H9 (cell line): ENCODE results near the gene TCF7L2. TPM values are rescaled to one million over a fixed set of nuclear protein-coding genes. Genes with fewer than 3 reads are reported as not detected.

Experiments used
- DNase-seq: peaks from one replicate; pipeline ENCODE4 v3.0.0-alpha.2; 2017
- H2AFZ ChIP-seq: one replicate; pipeline ENCODE4 v1.6.1; 2013; ENCODE audit warnings: mild to moderate bottlenecking, low read length, control low read depth, moderate library complexity
- H2AK5ac ChIP-seq: 2 replicates; pipeline ENCODE4 v1.6.1; 2013; ENCODE audit warnings: low read length, control low read depth, mixed read lengths; ENCODE audit not compliant: insufficient read length
- H2BK120ac ChIP-seq: one replicate; pipeline ENCODE4 v1.6.1; 2013; ENCODE audit warnings: low read depth, mild to moderate bottlenecking, low read length, control low read depth, inconsistent platforms; ENCODE audit not compliant: poor library complexity, severe bottlenecking
- H2BK12ac ChIP-seq: 2 replicates; pipeline ENCODE4 v1.6.1; 2013; ENCODE audit warnings: low read length, control low read depth, mixed read lengths, low read depth; ENCODE audit not compliant: insufficient read length
- H2BK15ac ChIP-seq: 2 replicates; pipeline ENCODE4 v1.6.1; 2013; ENCODE audit warnings: low read depth, low read length, control low read depth
- H2BK20ac ChIP-seq: one replicate; pipeline ENCODE4 v1.6.1; 2013; ENCODE audit warnings: low read depth, mild to moderate bottlenecking, low read length, control low read depth, inconsistent platforms; ENCODE audit not compliant: poor library complexity, severe bottlenecking
- H2BK5ac ChIP-seq: 2 replicates; pipeline ENCODE4 v1.6.1; 2013; ENCODE audit warnings: low read length, control low read depth, mixed read lengths; ENCODE audit not compliant: insufficient read length
- H3K14ac ChIP-seq: 2 replicates; pipeline ENCODE4 v1.6.1; 2013; ENCODE audit warnings: low read length, control low read depth; ENCODE audit not compliant: insufficient read depth
- H3K18ac ChIP-seq: 2 replicates; pipeline ENCODE4 v1.6.1; 2013; ENCODE audit warnings: low read depth, mild to moderate bottlenecking, mixed read lengths, low read length, control low read depth; ENCODE audit not compliant: insufficient read length
- H3K23ac ChIP-seq: 2 replicates; pipeline ENCODE4 v1.6.1; 2013; ENCODE audit warnings: low read length, control low read depth, mixed read lengths, low read depth; ENCODE audit not compliant: insufficient read length
- H3K23me2 ChIP-seq: 2 replicates; pipeline ENCODE4 v1.6.1; 2013; ENCODE audit warnings: low read depth, mild to moderate bottlenecking, mixed read lengths, low read length, control low read depth; ENCODE audit not compliant: insufficient read length, poor library complexity, severe bottlenecking
- H3K27ac ChIP-seq: 2 replicates; pipeline ENCODE4 v1.5.1; 2013; ENCODE audit warnings: low read length, control low read depth, mixed read lengths, low read depth; ENCODE audit not compliant: insufficient read length
- H3K27me3 ChIP-seq: 2 replicates; pipeline ENCODE4 v1.6.1; 2013; ENCODE audit warnings: low read length, control low read depth, inconsistent platforms; ENCODE audit not compliant: insufficient read depth
- H3K4ac ChIP-seq: 2 replicates; pipeline ENCODE4 v1.6.1; 2013; ENCODE audit warnings: low read depth, mild to moderate bottlenecking, control low read depth, inconsistent platforms, low read length, moderate library complexity
- H3K4me1 ChIP-seq: 2 replicates; pipeline ENCODE4 v1.6.1; 2013; ENCODE audit warnings: low read length, control low read depth, inconsistent platforms; ENCODE audit not compliant: insufficient read depth
- H3K4me2 ChIP-seq: 2 replicates; pipeline ENCODE4 v1.6.1; 2013; ENCODE audit warnings: low read length, control low read depth, mixed read lengths; ENCODE audit not compliant: insufficient read length, insufficient read depth
- H3K56ac ChIP-seq: 2 replicates; pipeline ENCODE4 v1.6.1; 2013; ENCODE audit warnings: low read depth, mild to moderate bottlenecking, mixed read lengths, low read length, control low read depth; ENCODE audit not compliant: insufficient read length
- H3K79me1 ChIP-seq: 2 replicates; pipeline ENCODE4 v1.6.1; 2013; ENCODE audit warnings: low read depth, mild to moderate bottlenecking, moderate library complexity, low read length, control low read depth, inconsistent platforms; ENCODE audit not compliant: insufficient read depth, poor library complexity, severe bottlenecking
- H3K79me2 ChIP-seq: 2 replicates; pipeline ENCODE4 v1.6.1; 2013; ENCODE audit warnings: low read length, control low read depth, inconsistent platforms; ENCODE audit not compliant: insufficient read depth
- H3K9ac ChIP-seq: 2 replicates; pipeline ENCODE4 v1.6.1; 2013; ENCODE audit warnings: low read length, control low read depth, mixed read lengths; ENCODE audit not compliant: insufficient read length; ENCODE audit errors: extremely low read depth
- H3K9me3 ChIP-seq: one replicate; pipeline ENCODE4 v1.6.1; 2013; ENCODE audit warnings: low read depth, low read length, inconsistent platforms; ENCODE audit not compliant: control insufficient read depth
- H3T11ph ChIP-seq: one replicate; pipeline ENCODE4 v1.6.1; 2013; ENCODE audit warnings: mild to moderate bottlenecking, low read length, control low read depth, inconsistent platforms
- H4K20me1 ChIP-seq: one replicate; pipeline ENCODE4 v1.6.1; 2013; ENCODE audit not compliant: control insufficient read depth, insufficient read length, insufficient read depth
- H4K5ac ChIP-seq: 2 replicates; pipeline ENCODE4 v1.6.1; 2013; ENCODE audit warnings: low read depth, mild to moderate bottlenecking, mixed read lengths, low read length, control low read depth; ENCODE audit not compliant: insufficient read length
- H4K8ac ChIP-seq: replicated peaks from 2 replicates; pipeline ENCODE4 v1.6.1; 2013; ENCODE audit warnings: low read length, control low read depth, mixed read lengths, low read depth; ENCODE audit not compliant: insufficient read length
- H4K91ac ChIP-seq: 2 replicates; pipeline ENCODE4 v1.6.1; 2013; ENCODE audit warnings: low read depth, mild to moderate bottlenecking, moderate library complexity, mixed read lengths, low read length, control low read depth; ENCODE audit not compliant: insufficient read length
- H3K27ac Mint-ChIP-seq, 3 experiments: 2 replicates in 2 of 3; 3 replicates in 1 of 3; pipeline ENCODE4 v1.8.0; 2020 to 2021; ENCODE audit warnings: mixed read lengths in 3 of 3, mild to moderate bottlenecking in 1 of 3, moderate library complexity in 1 of 3
- H3K27me3 Mint-ChIP-seq: 2 replicates; pipeline ENCODE4 v1.8.0; 2021; ENCODE audit warnings: low read depth, mild to moderate bottlenecking, moderate library complexity, mixed read lengths
- H3K36me3 Mint-ChIP-seq, 3 experiments: 2 replicates in 2 of 3; 3 replicates in 1 of 3; pipeline ENCODE4 v1.8.0; 2020 to 2021; ENCODE audit warnings: low read depth in 3 of 3, mixed read lengths in 3 of 3; ENCODE audit not compliant: insufficient read depth in 1 of 3
- H3K4me1 Mint-ChIP-seq, 2 experiments: 2 replicates each; pipeline ENCODE4 v1.8.0; 2020; ENCODE audit warnings: mixed read lengths in 2 of 2
- H3K4me3 Mint-ChIP-seq, 2 experiments: 2 replicates in 1 of 2; 3 replicates in 1 of 2; pipeline ENCODE4 v1.8.0; 2020 to 2021; ENCODE audit warnings: mild to moderate bottlenecking in 2 of 2, mixed read lengths in 2 of 2, moderate library complexity in 1 of 2
- H3K9me3 Mint-ChIP-seq, 2 experiments: 2 replicates in 1 of 2; 3 replicates in 1 of 2; pipeline ENCODE4 v1.8.0; 2020; ENCODE audit warnings: mild to moderate bottlenecking in 2 of 2, mixed read lengths in 2 of 2, moderate library complexity in 1 of 2
- WGBS: extraction: QIAGEN DNeasy Blood & Tissue Kit; methylation state at CpG from one replicate; pipeline ENCODE4 v1.1.7; 2013; ENCODE audit warnings: missing lambda C conversion rate, low lambda C conversion rate, mixed read lengths; ENCODE audit not compliant: insufficient read length; ENCODE audit errors: extremely low coverage; 5-methylcytosine and 5-hydroxymethylcytosine counted together
- total RNA-seq: library from RNA; stranded (reverse); gene quantifications from 2 replicates; pipeline ENCODE4 v1.2.1, GENCODE V29; 2021
- TF ChIP-seq, protein P1 (sequence below): fragments of 200-600 bp; sonication (generic); conservative IDR thresholded peaks from 3 replicates; pipeline ENCODE4 v1.8.0; 2021; ENCODE audit warnings: antibody characterized with exemption, mild to moderate bottlenecking

TCF7L2 gene
- total RNA-seq, 1 experiment from 2014 or later, result 71.1 TPM

GRCh38 chr10:113068178-113068890, 118.3 kb downstream of the TCF7L2 start:
- Histone ChIP-seq H4K8ac (no peak overlapping the region), H4K20me1 (no peaks in the 10 kb centered on the region), H3K56ac (no peak overlapping the region), H3K4me1 (peaks cover 9% of the 10 kb centered on the region; the same call in 1 of the 2 replicates), H3K79me2 (peaks cover 10% of the 10 kb centered on the region; the same call in 1 of the 2 replicates), H3K27me3 (no peaks in the 10 kb centered on the region), H3K4ac (no peak overlapping the region), H4K91ac (no peak overlapping the region), H3K9me3 (no peaks in the 10 kb centered on the region), H2AK5ac (no peak overlapping the region), H2BK15ac (no peak overlapping the region), H3K9ac (no peak overlapping the region), H3K23me2 (no peaks in the 10 kb centered on the region), H3K18ac (no peak overlapping the region), H3K27ac (no peak overlapping the region), H3K4me2 (no peak overlapping the region), H3K79me1 (peaks cover 15% of the 10 kb centered on the region), H4K5ac (no peak overlapping the region), H2BK20ac (no peak overlapping the region), H2BK120ac (no peak overlapping the region), H3T11ph (no peak overlapping the region), H3K23ac (no peak overlapping the region), H2BK5ac (no peak overlapping the region), H3K14ac (no peak overlapping the region), H2BK12ac (no peak overlapping the region), H2AFZ (no peak overlapping the region)
- H3K27me3 Mint-ChIP-seq, result no peaks in the 10 kb centered on the region
- H3K27ac Mint-ChIP-seq, result peak overlapping the region in 2 of 3 experiments; percentile 12 to 39; a peak in 3 of 7 replicates
- no CpG with 5 or more reads among the region's 13 CpGs for WGBS
- no peak overlapping the region for H3K4me3 Mint-ChIP-seq
- H3K36me3 Mint-ChIP-seq, result peaks cover 17 to 35% (median 32%) of the 10 kb centered on the region in 3 experiments
- TF ChIP-seq, protein P1, sequence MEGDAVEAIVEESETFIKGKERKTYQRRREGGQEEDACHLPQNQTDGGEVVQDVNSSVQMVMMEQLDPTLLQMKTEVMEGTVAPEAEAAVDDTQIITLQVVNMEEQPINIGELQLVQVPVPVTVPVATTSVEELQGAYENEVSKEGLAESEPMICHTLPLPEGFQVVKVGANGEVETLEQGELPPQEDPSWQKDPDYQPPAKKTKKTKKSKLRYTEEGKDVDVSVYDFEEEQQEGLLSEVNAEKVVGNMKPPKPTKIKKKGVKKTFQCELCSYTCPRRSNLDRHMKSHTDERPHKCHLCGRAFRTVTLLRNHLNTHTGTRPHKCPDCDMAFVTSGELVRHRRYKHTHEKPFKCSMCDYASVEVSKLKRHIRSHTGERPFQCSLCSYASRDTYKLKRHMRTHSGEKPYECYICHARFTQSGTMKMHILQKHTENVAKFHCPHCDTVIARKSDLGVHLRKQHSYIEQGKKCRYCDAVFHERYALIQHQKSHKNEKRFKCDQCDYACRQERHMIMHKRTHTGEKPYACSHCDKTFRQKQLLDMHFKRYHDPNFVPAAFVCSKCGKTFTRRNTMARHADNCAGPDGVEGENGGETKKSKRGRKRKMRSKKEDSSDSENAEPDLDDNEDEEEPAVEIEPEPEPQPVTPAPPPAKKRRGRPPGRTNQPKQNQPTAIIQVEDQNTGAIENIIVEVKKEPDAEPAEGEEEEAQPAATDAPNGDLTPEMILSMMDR, result no peak
- peaks cover 30 to 33% of the 10 kb centered on the region in 2 experiments for H3K4me1 Mint-ChIP-seq
- DNase-seq, result no peak
- no peaks in the 10 kb centered on the region for H3K9me3 Mint-ChIP-seq
